Measurements from ENCODE around the gene GZMM. TPM values are rescaled to one million over a fixed set of nuclear protein-coding genes. Genes with fewer than 3 reads are reported as not detected.

The GZMM gene
- total RNA-seq, 4 donors from 2014 or later, result 0.88 TPM; not detected in 3

DNA sequence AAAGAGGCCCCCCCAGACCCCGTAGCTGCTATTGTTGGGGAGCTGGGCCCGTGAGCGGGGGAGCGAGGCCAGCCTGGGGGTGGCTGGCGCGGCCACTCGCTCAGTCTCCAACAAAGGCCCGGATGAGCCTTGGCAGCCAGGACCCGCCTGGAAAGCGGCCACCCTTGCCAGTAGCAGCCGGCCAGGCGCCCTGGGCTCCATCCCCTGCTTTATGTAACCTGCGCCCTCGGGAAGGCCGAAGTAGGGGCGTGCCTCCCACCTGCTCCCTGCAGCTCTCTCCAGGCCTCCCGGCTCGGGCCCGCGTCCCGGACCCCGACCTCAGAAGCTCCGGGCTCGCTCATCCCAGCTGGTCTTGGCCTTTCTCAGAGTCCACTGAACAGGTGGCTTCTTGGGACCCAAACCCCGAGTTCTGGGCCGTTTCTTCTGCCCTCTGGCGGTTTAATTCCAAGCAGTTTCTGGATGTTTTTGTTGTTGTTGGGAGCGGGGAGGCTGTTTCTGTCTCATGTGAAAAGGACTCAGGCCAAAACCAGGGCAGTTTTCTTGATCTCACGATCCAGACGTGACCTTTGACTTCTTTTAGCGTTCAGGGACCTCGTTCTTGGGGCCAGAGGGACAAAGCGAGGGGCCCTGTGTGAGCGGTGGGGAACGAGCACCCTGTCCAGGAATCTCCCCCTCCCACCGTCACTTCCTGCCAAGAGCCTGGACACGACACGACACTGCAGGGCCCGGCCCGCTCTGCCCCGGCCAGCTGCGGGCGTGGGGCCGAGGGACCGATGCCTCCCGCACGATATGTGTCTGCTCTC is 11.1 kb upstream of the GZMM start:
- TF ChIP-seq, protein P1, sequence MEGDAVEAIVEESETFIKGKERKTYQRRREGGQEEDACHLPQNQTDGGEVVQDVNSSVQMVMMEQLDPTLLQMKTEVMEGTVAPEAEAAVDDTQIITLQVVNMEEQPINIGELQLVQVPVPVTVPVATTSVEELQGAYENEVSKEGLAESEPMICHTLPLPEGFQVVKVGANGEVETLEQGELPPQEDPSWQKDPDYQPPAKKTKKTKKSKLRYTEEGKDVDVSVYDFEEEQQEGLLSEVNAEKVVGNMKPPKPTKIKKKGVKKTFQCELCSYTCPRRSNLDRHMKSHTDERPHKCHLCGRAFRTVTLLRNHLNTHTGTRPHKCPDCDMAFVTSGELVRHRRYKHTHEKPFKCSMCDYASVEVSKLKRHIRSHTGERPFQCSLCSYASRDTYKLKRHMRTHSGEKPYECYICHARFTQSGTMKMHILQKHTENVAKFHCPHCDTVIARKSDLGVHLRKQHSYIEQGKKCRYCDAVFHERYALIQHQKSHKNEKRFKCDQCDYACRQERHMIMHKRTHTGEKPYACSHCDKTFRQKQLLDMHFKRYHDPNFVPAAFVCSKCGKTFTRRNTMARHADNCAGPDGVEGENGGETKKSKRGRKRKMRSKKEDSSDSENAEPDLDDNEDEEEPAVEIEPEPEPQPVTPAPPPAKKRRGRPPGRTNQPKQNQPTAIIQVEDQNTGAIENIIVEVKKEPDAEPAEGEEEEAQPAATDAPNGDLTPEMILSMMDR (IDR thresholded peaks at IDR 0.05; ENCODE audit: low read depth), result no peak

DNA sequence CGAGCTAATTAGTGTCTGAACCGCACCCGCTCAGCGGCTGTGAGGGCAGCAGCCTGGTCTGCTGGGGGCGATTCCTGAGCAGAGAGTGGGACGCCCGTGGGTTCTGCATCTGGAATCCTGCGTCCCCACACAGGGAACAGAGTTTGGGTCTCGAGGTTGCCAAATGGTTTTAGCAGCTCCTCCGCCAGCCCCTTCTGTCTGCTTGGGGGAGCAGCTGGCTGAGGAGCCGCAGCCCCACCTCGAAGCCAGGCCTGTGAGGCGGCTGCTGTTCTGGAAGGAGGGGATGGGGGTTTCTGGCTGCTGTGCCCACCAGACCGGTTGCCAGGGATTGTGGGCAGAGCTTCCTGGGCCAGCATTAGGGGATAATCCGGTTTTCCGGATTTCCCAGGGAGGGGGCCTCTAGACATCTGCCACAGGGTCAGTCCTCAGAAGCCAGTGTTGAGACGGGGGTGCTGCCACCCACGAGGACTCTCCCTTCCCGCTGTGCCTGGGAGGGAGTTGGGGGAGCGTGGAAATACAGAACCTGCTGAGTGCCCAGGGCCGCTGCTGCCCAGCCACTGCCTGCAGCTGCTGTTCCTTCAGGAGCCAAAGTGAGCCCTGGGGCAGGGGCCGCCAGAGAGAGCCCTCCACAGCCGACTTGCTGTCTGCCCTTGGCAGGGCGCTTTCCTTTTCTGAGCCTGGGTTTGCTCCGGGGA is 10.3 kb upstream of the GZMM start:
- TF ChIP-seq, protein P1 (IDR thresholded peaks at IDR 0.05; ENCODE audit: low read depth), result no peak

GRCh38 chr19:534088-534487 is 9.8 kb upstream of the GZMM start:
- TF ChIP-seq, protein P1 (IDR thresholded peaks at IDR 0.05; ENCODE audit: low read depth), result no peak

DNA sequence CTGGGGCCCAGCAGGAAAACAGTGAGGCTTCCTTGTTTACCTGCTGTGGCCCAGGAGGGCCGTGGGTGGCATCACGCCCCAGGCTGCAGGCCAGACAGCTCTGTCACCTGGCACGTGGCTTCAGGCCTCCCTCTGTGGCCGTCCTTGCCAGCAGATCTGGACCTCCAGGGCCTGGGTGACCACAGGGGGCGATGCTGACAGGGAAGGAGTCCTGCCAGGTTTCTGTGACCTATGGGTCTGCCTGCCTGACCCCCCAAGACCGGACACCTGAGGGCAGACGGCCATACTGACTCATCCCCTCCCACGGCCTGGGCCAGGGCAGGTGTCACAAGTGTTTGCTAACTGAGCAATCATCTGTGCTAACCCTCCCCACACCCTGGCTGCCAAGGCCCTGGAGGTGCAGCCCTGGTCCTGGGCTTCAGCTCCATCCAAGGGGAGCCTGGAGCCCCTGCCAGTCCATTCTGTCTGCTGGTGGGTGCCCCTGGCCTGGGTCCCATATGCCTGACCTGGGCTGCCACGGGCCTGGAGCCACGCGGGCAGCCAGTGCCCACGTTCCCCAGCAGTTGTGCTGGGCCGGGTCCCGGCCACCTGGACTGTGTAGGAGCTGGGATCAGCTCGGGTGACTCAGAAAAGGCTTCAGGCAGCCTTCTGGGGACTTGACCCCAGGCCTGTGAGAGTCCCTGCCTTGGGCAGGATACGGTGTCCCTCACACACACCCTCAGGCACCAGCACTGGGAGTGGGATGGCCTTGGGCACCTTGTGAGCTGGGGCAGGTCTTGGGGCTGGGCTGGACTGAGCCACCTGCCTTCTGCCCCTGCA is 8.6 kb upstream of the GZMM start:
- TF ChIP-seq, protein P1 (IDR thresholded peaks at IDR 0.05; ENCODE audit: low read depth), result no peak

DNA sequence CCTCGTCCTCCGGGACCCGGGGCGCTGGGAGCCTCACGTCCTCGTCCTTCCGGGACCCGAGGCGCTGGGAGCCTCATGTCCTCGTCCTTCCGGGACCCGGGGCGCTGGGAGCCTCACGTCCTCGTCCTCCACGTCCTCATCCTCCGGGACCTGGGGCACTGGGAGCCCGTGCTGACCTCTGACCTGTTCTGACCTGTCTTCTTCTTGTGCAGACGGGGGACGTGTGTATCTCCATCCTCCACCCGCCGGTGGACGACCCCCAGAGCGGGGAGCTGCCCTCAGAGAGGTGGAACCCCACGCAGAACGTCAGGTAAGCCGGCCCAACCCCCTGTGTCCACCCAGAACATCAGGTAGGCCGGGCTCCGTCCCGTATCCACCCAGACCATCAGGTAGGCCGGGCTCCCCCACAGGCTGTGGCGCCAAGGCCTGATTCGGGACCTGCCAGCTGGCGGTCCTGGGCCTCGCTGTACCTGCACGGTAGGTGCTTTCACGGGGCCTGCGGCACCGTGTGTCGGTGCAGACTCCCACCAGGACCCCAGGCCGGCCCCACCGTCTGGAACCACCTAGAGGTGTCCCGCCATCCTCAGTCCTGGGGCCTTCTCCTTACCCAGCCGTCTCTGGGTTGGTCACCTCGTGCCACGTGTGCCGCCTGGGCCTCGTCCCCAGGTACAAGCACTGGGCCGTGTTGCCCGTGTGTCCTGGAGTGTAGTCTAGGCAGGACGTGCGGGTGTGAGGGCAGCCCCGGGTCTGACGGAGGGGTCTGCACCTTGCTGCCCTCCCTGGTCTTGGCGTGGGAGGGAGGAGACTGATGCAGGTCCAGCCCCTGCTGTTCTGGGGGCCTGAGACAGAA is 7.6 kb upstream of the GZMM start:
- TF ChIP-seq, protein P1 (IDR thresholded peaks at IDR 0.05; ENCODE audit: low read depth), result no peak

GRCh38 chr19:536881-537404 is 6.9 kb upstream of the GZMM start:
- TF ChIP-seq, protein P1 (IDR thresholded peaks at IDR 0.05; ENCODE audit: low read depth), result no peak

All from subcutaneous adipose tissue (tissue), 4 donors.